ENCODE results near the gene CKMT2. TPM values are rescaled to one million over a fixed set of nuclear protein-coding genes. Genes with fewer than 3 reads are reported as not detected.

Gene CKMT2
- total and polyA plus RNA-seq, 2 of the 4 experiments (the other 2 are of a cell fraction): 0.21 to 0.36 TPM

DNA sequence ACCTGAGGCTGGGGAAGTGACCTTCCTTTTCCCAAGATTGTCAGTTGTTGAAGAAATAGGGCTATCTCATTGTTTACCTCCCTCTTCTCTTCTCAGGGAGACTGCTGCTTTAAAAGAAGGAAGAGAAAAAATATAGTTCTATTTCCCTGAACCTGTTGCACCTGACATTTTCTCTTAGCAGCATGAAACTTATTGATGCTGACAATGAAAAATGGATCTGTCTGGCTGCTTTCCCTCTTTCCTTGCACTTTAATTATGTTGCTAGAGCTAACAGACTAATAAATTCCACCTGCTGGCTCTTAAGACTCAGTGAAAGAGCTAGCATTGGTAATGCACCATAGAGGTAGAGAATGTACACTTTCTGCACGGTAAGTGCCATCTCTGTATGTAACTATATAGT, 6.2 kb upstream of the CKMT2 start:
- WGBS, 2 experiments (ENCODE audit: extremely low coverage in 2 of 2, insufficient read length in 1 of 2): no CpG with 5 or more reads among the region's 1 CpG
- H3K56ac ChIP-seq (ENCODE audit: extremely low read depth, insufficient read depth, low read length): no peak overlapping the region
- H4K8ac ChIP-seq (ENCODE audit: low read depth in 2 of 2, low read length in 2 of 2): no peak overlapping the region
- no peak overlapping the region for H2AK9ac ChIP-seq (replicated peaks; ENCODE audit: low read depth, low read length, poor library complexity)
- no peak overlapping the region for H3K27ac ChIP-seq (ENCODE audit: insufficient read depth, low read length)
- H2BK120ac ChIP-seq (ENCODE audit: low read depth, low read length): no peak overlapping the region
- no peaks in the 10 kb centered on the region for H3K4me1 ChIP-seq (ENCODE audit: control insufficient read depth, insufficient read depth, low read length)
- H2BK20ac ChIP-seq (ENCODE audit: low read depth, low read length): no peak overlapping the region
- no TSS peak for BruUV-seq (replicated peaks)
- no peaks in the 10 kb centered on the region for H3K27me3 ChIP-seq (ENCODE audit: control insufficient read depth, insufficient read depth, low read length)
- H4K5ac ChIP-seq (ENCODE audit: low read depth, low read length): no peak overlapping the region
- no peak overlapping the region for H2BK15ac ChIP-seq (ENCODE audit: low read depth, low read length)
- ATAC-seq (ENCODE audit: low read depth) (no peak), DNase-seq (no peak)
- intact Hi-C loops (cut with micrococcal nuclease) (no loop called here), dilution Hi-C loops (cut with HindIII; ENCODE audit: low sequenced_read_pairs, unreplicated experiment) (no loop called here), in situ Hi-C loops (cut with MboI; ENCODE audit: low sequenced_read_pairs) (no loop called here)
- no peaks in the 10 kb centered on the region for H3K9me3 ChIP-seq (ENCODE audit: control insufficient read depth, insufficient read depth, low read length)
- H3K4me2 ChIP-seq (ENCODE audit: low read depth, low read length): no peak overlapping the region
- ChIA-PET CTCF (no interaction called here), POLR2A (ENCODE audit: unreplicated experiment) (no interaction called here)
- H3K36me3 ChIP-seq (ENCODE audit: control insufficient read depth, insufficient read depth, low read length): peaks cover 5% of the 10 kb centered on the region; the same call in 1 of the 2 replicates
- no peak overlapping the region for H2BK5ac ChIP-seq (ENCODE audit: low read depth, low read length, poor library complexity, severe bottlenecking)
- H3K4ac ChIP-seq (ENCODE audit: low read depth, low read length): no peak overlapping the region
- H3K4me3 ChIP-seq (ENCODE audit: insufficient read depth, low read depth, low read length): no peak overlapping the region
- H4K91ac ChIP-seq (ENCODE audit: insufficient read depth, low read depth, low read length): no peak overlapping the region
- peaks cover 6% of the 10 kb centered on the region; the same call in 1 of the 2 replicates for H3K9me1 ChIP-seq (ENCODE audit: insufficient read depth, low read length)
- H3K18ac ChIP-seq (ENCODE audit: low read depth, low read length): no peak overlapping the region
- no peak overlapping the region for H2AK5ac ChIP-seq (ENCODE audit: low read depth, low read length)
- no peak overlapping the region for H3K23ac ChIP-seq (ENCODE audit: low read depth, low read length)
- no peak overlapping the region for H3K9ac ChIP-seq (ENCODE audit: low read depth, low read length)
- no peak overlapping the region for H2AFZ ChIP-seq (replicated peaks; ENCODE audit: low read length, poor library complexity)
- no peaks in the 10 kb centered on the region for H4K20me1 ChIP-seq (ENCODE audit: insufficient read depth, low read length)
- TF ChIP-seq RFX5 (IDR thresholded peaks at IDR 0.05; ENCODE audit: low read depth, low read length) (no peak), RCOR1 (IDR thresholded peaks at IDR 0.05; ENCODE audit: insufficient replicate concordance, low read length) (no peak), MAZ (IDR thresholded peaks at IDR 0.05; ENCODE audit: borderline replicate concordance, low read depth, low read length) (no peak), SMC3 (IDR thresholded peaks at IDR 0.05; ENCODE audit: low read depth, low read length) (no peak), NFE2L2 (IDR thresholded peaks at IDR 0.05; ENCODE audit: low read depth, low read length) (no peak), MAFK (IDR thresholded peaks at IDR 0.05; ENCODE audit: low read depth, low read length) (no peak), FOS (IDR thresholded peaks at IDR 0.05; ENCODE audit: low read depth, low read length) (no peak), BHLHE40 (IDR thresholded peaks at IDR 0.05; ENCODE audit: low read depth, low read length) (no peak), RAD21 (IDR thresholded peaks at IDR 0.05; ENCODE audit: low read length) (no peak), MXI1 (IDR thresholded peaks at IDR 0.05; ENCODE audit: borderline replicate concordance, low read depth, low read length) (no peak), POLR2A (IDR thresholded peaks at IDR 0.05; ENCODE audit: low read depth, low read length) (no peak), CHD1 (IDR thresholded peaks at IDR 0.05; ENCODE audit: low read depth, low read length) (no peak), CEBPB (IDR thresholded peaks at IDR 0.05; ENCODE audit: low read depth, low read length) (no peak)
- TF ChIP-seq, protein P1, sequence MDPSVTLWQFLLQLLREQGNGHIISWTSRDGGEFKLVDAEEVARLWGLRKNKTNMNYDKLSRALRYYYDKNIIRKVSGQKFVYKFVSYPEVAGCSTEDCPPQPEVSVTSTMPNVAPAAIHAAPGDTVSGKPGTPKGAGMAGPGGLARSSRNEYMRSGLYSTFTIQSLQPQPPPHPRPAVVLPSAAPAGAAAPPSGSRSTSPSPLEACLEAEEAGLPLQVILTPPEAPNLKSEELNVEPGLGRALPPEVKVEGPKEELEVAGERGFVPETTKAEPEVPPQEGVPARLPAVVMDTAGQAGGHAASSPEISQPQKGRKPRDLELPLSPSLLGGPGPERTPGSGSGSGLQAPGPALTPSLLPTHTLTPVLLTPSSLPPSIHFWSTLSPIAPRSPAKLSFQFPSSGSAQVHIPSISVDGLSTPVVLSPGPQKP (IDR thresholded peaks at IDR 0.05; ENCODE audit: borderline replicate concordance, low read depth, low read length): no peak
- TF ChIP-seq, protein P2, sequence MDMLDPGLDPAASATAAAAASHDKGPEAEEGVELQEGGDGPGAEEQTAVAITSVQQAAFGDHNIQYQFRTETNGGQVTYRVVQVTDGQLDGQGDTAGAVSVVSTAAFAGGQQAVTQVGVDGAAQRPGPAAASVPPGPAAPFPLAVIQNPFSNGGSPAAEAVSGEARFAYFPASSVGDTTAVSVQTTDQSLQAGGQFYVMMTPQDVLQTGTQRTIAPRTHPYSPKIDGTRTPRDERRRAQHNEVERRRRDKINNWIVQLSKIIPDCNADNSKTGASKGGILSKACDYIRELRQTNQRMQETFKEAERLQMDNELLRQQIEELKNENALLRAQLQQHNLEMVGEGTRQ (IDR thresholded peaks at IDR 0.05; ENCODE audit: low read depth, low read length): no peak
- TF ChIP-seq, protein P3, sequence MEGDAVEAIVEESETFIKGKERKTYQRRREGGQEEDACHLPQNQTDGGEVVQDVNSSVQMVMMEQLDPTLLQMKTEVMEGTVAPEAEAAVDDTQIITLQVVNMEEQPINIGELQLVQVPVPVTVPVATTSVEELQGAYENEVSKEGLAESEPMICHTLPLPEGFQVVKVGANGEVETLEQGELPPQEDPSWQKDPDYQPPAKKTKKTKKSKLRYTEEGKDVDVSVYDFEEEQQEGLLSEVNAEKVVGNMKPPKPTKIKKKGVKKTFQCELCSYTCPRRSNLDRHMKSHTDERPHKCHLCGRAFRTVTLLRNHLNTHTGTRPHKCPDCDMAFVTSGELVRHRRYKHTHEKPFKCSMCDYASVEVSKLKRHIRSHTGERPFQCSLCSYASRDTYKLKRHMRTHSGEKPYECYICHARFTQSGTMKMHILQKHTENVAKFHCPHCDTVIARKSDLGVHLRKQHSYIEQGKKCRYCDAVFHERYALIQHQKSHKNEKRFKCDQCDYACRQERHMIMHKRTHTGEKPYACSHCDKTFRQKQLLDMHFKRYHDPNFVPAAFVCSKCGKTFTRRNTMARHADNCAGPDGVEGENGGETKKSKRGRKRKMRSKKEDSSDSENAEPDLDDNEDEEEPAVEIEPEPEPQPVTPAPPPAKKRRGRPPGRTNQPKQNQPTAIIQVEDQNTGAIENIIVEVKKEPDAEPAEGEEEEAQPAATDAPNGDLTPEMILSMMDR (conservative IDR thresholded peaks at IDR 0.05; ENCODE audit: low read depth, low read length): no peak
- no peak overlapping the region for H3K14ac ChIP-seq (replicated peaks; ENCODE audit: low read depth, low read length)
- H3K79me1 ChIP-seq (ENCODE audit: low read depth in 1 of 2, low read length in 2 of 2): no peaks in the 10 kb centered on the region

Measured in IMR-90 (cell line).